ENCODE data around the gene SLC41A2. TPM values are rescaled to one million over a fixed set of nuclear protein-coding genes. Genes with fewer than 3 reads are reported as not detected.

Gene SLC41A2
- total RNA-seq, 3 donors from 2014 or later = 29.3 to 46.2 (median 41.9) TPM

DNA sequence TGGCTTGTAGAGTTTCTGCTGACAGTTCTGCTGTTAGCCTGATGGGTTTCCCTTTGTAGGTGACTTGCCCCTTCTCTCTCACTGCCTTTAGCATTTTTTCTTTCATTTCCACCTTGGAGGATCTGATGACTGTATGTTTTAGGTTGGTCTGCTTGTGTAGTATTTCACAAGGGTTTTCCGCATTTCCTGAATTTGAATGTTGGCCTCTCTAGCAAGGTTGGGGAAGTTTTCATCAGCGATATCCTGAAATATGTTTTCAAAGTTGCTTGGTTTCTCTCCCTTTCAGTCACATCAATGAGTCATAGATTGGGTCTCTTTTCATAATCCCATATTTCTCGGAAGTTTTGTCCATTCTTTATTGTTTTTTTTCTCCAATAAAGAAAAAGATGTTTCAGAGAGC, 39.5 kb upstream of the SLC41A2 start:
- Histone ChIP-seq H3K27ac (no peak overlapping the region), H3K9me3 (no peaks in the 10 kb centered on the region), H3K27me3 (no peaks in the 10 kb centered on the region), H3K4me1 (no peaks in the 10 kb centered on the region), H3K4me3 (no peak overlapping the region), H3K36me3 (no peaks in the 10 kb centered on the region)
- TF ChIP-seq, protein P1, sequence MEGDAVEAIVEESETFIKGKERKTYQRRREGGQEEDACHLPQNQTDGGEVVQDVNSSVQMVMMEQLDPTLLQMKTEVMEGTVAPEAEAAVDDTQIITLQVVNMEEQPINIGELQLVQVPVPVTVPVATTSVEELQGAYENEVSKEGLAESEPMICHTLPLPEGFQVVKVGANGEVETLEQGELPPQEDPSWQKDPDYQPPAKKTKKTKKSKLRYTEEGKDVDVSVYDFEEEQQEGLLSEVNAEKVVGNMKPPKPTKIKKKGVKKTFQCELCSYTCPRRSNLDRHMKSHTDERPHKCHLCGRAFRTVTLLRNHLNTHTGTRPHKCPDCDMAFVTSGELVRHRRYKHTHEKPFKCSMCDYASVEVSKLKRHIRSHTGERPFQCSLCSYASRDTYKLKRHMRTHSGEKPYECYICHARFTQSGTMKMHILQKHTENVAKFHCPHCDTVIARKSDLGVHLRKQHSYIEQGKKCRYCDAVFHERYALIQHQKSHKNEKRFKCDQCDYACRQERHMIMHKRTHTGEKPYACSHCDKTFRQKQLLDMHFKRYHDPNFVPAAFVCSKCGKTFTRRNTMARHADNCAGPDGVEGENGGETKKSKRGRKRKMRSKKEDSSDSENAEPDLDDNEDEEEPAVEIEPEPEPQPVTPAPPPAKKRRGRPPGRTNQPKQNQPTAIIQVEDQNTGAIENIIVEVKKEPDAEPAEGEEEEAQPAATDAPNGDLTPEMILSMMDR (IDR thresholded peaks at IDR 0.05) = no peak
- TF ChIP-seq POLR2AphosphoS5 (IDR thresholded peaks at IDR 0.05) (no peak), POLR2A (IDR thresholded peaks at IDR 0.05) (no peak)
- intact Hi-C loops (cut with DNase I; ENCODE audit: low total_unique reads) = no loop called here
- DNase-seq (ENCODE audit: low spot score in 2 of 2) = no peak

DNA sequence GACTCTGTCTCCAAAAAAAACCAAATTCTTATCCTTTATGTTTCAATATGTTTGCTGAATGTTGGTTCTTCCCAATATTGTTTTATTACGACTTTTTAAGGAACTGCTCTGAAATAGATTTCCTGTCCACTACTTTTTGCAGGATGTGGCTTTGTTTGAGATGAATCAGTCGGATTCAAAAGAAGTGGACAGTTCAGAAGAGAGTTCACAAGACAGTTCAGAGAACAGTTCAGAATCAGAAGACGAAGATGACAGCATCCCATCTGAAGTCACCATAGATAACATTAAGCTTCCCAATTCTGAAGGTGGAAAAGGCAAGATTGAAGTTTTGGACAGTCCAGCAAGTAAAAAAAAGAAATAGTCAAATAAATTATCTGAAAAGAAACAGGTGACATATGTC, 36.2 kb upstream of the SLC41A2 start:
- Histone ChIP-seq H3K36me3 (no peaks in the 10 kb centered on the region), H3K27ac (no peak overlapping the region), H3K27me3 (no peaks in the 10 kb centered on the region), H3K4me1 (no peaks in the 10 kb centered on the region), H3K9me3 (no peaks in the 10 kb centered on the region), H3K4me3 (no peak overlapping the region)
- intact Hi-C loops (cut with DNase I; ENCODE audit: low total_unique reads) = no loop called here
- no peak for DNase-seq (ENCODE audit: low spot score in 2 of 2)
- TF ChIP-seq POLR2AphosphoS5 (IDR thresholded peaks at IDR 0.05) (no peak), POLR2A (IDR thresholded peaks at IDR 0.05) (no peak)
- TF ChIP-seq, protein P1 (IDR thresholded peaks at IDR 0.05) = no peak

DNA sequence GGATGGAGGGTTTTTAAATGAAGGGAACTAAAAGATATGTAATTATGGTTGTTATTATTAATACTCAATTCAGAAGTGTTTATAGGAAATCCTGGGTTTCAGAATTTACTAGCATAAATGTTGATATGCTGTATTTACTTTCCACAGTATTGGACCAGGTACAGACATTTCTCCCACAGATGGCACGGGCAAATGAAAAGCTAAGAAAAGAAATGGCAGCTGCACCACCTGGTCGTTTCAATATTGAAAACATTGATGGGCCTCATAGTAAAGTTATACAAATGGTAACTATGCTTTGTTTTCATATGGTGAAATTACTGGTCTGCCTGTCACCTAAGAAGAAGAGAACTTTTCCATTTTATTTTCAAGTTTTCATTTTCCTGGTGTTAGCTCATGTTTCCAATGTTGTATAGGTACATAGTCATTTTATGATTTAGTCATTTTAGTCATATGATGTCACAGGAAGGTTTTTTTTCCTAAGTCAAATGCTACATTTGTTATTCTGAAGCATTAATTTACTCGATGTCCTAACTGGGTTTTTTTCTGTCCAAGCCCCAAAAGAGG, 33.6 kb upstream of the SLC41A2 start:
- H3K9me3 ChIP-seq = no peaks in the 10 kb centered on the region
- H3K4me1 ChIP-seq = no peaks in the 10 kb centered on the region
- H3K27me3 ChIP-seq = no peaks in the 10 kb centered on the region
- intact Hi-C loops (cut with DNase I; ENCODE audit: low total_unique reads) = no loop called here
- H3K27ac ChIP-seq = no peak overlapping the region
- no peak for DNase-seq (ENCODE audit: low spot score in 2 of 2)
- H3K4me3 ChIP-seq = no peak overlapping the region
- TF ChIP-seq, protein P1 (IDR thresholded peaks at IDR 0.05) = no peak
- TF ChIP-seq POLR2AphosphoS5 (IDR thresholded peaks at IDR 0.05) = no peak
- no peak for TF ChIP-seq POLR2A (IDR thresholded peaks at IDR 0.05)
- no peaks in the 10 kb centered on the region for H3K36me3 ChIP-seq

DNA sequence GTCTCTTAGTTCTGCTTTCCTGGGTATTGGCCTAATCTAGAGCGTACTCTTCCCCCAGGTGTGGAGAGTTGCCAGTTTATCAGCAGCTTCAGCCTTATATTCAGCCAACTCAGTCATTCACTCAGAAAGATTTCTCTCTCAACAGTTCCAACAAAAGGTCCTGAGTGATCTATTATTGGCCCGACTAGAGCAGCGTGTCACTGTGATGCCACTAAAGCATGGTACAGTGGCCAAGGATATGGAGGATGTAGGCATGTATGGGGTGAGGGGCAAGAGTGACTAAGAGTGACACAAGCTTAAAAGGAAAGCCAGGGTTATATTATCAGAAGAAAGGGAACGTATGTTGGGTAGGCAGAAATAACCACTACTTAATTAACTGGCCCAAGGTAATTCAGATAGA, 32.9 kb upstream of the SLC41A2 start:
- intact Hi-C loops (cut with DNase I; ENCODE audit: low total_unique reads) = no loop called here
- DNase-seq (ENCODE audit: low spot score in 2 of 2) = no peak
- H3K4me3 ChIP-seq = no peak overlapping the region
- no peaks in the 10 kb centered on the region for H3K9me3 ChIP-seq
- no peak for TF ChIP-seq POLR2A (IDR thresholded peaks at IDR 0.05)
- TF ChIP-seq POLR2AphosphoS5 (IDR thresholded peaks at IDR 0.05) = no peak
- TF ChIP-seq, protein P1 (IDR thresholded peaks at IDR 0.05) = no peak
- H3K36me3 ChIP-seq = no peaks in the 10 kb centered on the region
- no peaks in the 10 kb centered on the region for H3K27me3 ChIP-seq
- no peaks in the 10 kb centered on the region for H3K4me1 ChIP-seq
- H3K27ac ChIP-seq = no peak overlapping the region

DNA sequence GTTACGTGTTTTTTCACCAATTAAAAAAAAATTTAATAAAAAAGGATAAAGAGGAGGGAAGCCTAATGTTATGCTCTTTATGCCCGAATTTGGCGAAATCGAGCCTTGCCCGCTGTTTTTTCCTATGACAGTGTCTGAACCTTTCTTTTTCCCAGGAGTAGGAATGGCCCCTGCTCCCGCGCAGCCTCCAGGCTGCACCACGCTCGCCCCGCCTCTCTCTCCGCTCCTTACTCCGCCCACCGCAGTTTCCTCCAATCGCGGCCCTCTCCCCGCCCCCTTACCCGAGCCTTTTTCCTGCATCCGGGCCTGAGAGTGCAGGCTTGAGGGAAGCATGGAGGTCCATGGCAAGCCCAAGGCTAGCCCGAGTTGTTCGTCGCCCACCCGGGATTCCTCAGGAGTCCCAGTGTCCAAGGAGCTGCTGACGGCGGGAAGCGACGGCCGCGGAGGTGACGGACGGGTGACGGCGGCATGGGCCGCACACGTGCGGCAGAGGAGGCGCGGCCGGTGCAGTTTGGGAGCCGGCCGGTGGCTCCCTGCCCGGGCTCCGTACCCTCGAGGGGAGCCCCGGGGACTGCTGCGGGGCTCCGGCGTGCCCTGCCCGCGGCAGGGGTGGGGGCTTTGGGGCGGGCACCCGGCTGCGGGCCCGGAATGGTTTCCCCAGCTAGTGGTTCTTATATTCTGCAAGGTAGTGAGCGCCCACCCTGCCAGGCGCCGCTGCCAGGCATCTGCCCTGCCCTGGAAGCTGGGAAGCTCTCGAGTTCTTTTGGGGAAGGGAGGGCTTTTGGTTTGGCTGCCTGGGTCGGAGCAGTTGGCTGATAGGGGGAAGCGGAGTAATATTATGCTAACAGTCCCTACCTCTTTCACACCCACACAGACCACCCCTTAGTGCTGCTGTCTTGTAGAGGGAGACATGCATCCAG, 28.2 kb upstream of the SLC41A2 start, which contains the start of gene NOPCHAP1:
Gene NOPCHAP1, plus strand, starts transcription at position 295 of the 920 bp plus-strand sequence. Its CDS starts 37 bp downstream, at position 332.
- intact Hi-C loops (cut with DNase I; ENCODE audit: low total_unique reads) = no loop called here
- H3K27ac ChIP-seq = peak within 1 kb of the TSS; percentile 61 to 63
- H3K27me3 ChIP-seq = no peaks in the 10 kb centered on the region
- peak within 1 kb of the TSS; percentile 72 to 90 (median 79) for H3K4me3 ChIP-seq
- TF ChIP-seq POLR2AphosphoS5 (IDR thresholded peaks at IDR 0.05) = peak in 2 of 3 donors; percentile 23 to 65
- peak; percentile 20 for TF ChIP-seq POLR2A (IDR thresholded peaks at IDR 0.05)
- TF ChIP-seq, protein P1 (IDR thresholded peaks at IDR 0.05) = no peak
- no peaks in the 10 kb centered on the region for H3K36me3 ChIP-seq
- no peaks in the 10 kb centered on the region for H3K9me3 ChIP-seq
- DNase-seq (ENCODE audit: low spot score in 2 of 2) = peak; percentile 87 to 90
- H3K4me1 ChIP-seq = no peaks in the 10 kb centered on the region

All from breast epithelium (tissue), 4 donors.